ENCODE results near the gene MLXIP. TPM values are rescaled to one million over a fixed set of nuclear protein-coding genes. Genes with fewer than 3 reads are reported as not detected.

Gene MLXIP
- total and polyA plus RNA-seq, 9 of the 15 experiments (the other 6 are each of a cell fraction or from before 2014, with no cell fraction given): 2.2 to 66.3 (median 18.1) TPM

DNA sequence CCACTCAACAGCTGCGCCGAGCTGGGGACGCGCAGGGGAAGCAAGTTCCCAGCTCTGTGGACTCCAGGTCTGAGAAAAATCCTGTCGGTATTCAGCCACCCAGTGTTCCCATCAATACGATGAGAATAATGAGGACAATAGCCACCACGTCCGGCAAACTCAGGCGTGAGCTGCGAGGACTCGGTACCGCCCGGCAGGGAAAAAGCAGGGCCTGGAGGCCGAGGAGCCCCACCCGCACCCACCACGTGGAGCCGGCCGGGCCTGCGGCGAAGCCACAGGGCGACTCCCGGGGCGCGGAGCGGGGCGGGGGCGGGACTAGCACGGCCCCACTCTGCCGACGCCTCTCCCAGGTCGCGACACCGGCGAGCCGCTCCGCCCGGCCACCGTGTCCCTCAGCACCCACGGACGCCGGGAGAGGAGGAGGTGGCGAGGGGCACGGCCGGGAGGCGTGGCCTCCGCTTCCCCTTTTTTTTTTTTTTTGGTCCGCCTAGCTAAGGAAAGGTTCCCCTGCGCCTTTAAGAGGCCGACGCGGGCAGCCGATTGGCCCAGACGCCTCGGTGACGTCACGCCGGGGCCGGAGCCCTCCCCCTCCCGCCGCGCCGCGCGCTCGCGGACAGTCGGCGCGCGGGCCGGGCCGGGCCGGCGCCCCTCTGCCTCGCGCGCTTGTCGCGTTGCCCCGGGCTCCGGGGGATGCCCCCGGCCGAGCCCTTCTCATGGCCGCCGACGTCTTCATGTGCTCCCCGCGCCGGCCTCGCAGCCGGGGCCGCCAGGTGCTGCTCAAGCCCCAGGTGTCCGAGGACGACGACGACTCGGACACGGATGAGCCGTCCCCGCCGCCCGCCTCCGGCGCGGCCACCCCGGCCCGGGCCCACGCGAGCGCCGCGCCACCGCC, at the start of gene MLXIP (continued):
- TF ChIP-seq, protein P1, sequence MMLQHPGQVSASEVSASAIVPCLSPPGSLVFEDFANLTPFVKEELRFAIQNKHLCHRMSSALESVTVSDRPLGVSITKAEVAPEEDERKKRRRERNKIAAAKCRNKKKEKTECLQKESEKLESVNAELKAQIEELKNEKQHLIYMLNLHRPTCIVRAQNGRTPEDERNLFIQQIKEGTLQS (IDR thresholded peaks at IDR 0.05): peak; percentile 80
- TF ChIP-seq, protein P1 (CRISPR knock-in tag; conservative IDR thresholded peaks at IDR 0.05): no peak
- TF ChIP-seq SRF (CRISPR knock-in tag; IDR thresholded peaks at IDR 0.05) (peak in 1 of 2 experiments; percentile 54; a peak in 1 of 4 replicates), ZBTB11 (CRISPR knock-in tag; IDR thresholded peaks at IDR 0.05) (peak in 1 of 3 experiments; percentile 60; a peak in 1 of 6 replicates), FOXP1 (CRISPR knock-in tag; IDR thresholded peaks at IDR 0.05) (peak; percentile 56; the same call in 1 of the 2 replicates), HDAC8 (tag; IDR thresholded peaks at IDR 0.05) (peak; percentile 73), ZBTB8A (IDR thresholded peaks at IDR 0.05; ENCODE audit: partially characterized antibody) (no peak), NCOR1 (IDR thresholded peaks at IDR 0.05) (0 out of 2 replicates have a peak, but pooled peaks have one; percentile 5), RBM22 (IDR thresholded peaks at IDR 0.05; ENCODE audit: low read depth, low read length, poor library complexity, severe bottlenecking) (peak; percentile 62), VEZF1 (CRISPR knock-in tag; IDR thresholded peaks at IDR 0.05) (peak; percentile 93)
- TF ChIP-seq, protein P2, sequence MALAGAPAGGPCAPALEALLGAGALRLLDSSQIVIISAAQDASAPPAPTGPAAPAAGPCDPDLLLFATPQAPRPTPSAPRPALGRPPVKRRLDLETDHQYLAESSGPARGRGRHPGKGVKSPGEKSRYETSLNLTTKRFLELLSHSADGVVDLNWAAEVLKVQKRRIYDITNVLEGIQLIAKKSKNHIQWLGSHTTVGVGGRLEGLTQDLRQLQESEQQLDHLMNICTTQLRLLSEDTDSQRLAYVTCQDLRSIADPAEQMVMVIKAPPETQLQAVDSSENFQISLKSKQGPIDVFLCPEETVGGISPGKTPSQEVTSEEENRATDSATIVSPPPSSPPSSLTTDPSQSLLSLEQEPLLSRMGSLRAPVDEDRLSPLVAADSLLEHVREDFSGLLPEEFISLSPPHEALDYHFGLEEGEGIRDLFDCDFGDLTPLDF (CRISPR knock-in tag; IDR thresholded peaks at IDR 0.05): peak; percentile 67; the same call in 1 of the 2 replicates
- TF ChIP-seq, protein P3, sequence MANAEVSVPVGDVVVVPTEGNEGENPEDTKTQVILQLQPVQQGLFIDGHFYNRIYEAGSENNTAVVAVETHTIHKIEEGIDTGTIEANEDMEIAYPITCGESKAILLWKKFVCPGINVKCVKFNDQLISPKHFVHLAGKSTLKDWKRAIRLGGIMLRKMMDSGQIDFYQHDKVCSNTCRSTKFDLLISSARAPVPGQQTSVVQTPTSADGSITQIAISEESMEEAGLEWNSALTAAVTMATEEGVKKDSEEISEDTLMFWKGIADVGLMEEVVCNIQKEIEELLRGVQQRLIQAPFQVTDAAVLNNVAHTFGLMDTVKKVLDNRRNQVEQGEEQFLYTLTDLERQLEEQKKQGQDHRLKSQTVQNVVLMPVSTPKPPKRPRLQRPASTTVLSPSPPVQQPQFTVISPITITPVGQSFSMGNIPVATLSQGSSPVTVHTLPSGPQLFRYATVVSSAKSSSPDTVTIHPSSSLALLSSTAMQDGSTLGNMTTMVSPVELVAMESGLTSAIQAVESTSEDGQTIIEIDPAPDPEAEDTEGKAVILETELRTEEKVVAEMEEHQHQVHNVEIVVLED (CRISPR knock-in tag; IDR thresholded peaks at IDR 0.05): 0 out of 2 replicates have a peak, but pooled peaks have one; percentile 35

Measured in K562 (cell line).